ENCODE measurements around the gene KAZN. TPM values are rescaled to one million over a fixed set of nuclear protein-coding genes. Genes with fewer than 3 reads are reported as not detected.

Gene KAZN
- total RNA-seq, 6 experiments from 2014 or later = 13.1 to 22.3 (median 20.7) TPM

DNA sequence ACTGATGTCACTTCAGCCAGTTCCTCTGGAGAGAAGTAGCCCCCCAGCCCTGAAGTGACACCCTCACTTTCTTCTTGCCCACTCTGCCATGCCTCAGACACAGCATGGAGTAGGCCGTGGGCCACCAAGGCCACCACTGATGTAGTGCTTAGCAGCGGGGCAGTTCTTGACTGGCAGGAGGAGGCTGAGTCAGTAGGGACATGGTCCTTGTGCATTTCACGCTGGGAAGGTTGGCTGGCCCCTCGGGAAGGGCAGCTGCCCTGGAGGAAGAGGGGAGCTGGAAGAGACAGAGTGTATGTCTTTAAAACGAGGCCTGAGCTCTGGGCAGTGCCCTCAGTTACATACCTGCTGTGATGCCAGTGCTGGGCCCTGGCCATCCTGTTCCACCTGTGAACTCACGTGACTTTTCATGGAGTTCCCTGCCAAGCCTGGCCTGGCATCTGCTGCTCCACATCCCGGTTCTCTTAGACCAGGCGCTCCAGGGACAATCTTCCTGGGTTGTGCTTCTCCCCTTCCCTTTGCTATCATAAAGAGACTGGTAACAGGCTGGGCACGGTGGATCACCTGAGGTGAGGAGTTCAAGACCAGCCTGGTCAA is 396.5 kb downstream of the KAZN start:
- Mint-ChIP-seq H3K9me3 (no peaks in the 10 kb centered on the region), H3K27ac (peak overlapping the region; percentile 99), H3K36me3 (ENCODE audit: low read depth) (no peaks in the 10 kb centered on the region), H3K27me3 (ENCODE audit: insufficient read depth) (no peaks in the 10 kb centered on the region; the same call in none of the 2 replicates), H3K4me3 (no peak overlapping the region), H3K4me1 (ENCODE audit: low read depth) (peaks cover 42% of the 10 kb centered on the region)
- DNase-seq = no peak
- TF ChIP-seq, protein P1, sequence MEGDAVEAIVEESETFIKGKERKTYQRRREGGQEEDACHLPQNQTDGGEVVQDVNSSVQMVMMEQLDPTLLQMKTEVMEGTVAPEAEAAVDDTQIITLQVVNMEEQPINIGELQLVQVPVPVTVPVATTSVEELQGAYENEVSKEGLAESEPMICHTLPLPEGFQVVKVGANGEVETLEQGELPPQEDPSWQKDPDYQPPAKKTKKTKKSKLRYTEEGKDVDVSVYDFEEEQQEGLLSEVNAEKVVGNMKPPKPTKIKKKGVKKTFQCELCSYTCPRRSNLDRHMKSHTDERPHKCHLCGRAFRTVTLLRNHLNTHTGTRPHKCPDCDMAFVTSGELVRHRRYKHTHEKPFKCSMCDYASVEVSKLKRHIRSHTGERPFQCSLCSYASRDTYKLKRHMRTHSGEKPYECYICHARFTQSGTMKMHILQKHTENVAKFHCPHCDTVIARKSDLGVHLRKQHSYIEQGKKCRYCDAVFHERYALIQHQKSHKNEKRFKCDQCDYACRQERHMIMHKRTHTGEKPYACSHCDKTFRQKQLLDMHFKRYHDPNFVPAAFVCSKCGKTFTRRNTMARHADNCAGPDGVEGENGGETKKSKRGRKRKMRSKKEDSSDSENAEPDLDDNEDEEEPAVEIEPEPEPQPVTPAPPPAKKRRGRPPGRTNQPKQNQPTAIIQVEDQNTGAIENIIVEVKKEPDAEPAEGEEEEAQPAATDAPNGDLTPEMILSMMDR (IDR thresholded peaks at IDR 0.05) = no peak

DNA sequence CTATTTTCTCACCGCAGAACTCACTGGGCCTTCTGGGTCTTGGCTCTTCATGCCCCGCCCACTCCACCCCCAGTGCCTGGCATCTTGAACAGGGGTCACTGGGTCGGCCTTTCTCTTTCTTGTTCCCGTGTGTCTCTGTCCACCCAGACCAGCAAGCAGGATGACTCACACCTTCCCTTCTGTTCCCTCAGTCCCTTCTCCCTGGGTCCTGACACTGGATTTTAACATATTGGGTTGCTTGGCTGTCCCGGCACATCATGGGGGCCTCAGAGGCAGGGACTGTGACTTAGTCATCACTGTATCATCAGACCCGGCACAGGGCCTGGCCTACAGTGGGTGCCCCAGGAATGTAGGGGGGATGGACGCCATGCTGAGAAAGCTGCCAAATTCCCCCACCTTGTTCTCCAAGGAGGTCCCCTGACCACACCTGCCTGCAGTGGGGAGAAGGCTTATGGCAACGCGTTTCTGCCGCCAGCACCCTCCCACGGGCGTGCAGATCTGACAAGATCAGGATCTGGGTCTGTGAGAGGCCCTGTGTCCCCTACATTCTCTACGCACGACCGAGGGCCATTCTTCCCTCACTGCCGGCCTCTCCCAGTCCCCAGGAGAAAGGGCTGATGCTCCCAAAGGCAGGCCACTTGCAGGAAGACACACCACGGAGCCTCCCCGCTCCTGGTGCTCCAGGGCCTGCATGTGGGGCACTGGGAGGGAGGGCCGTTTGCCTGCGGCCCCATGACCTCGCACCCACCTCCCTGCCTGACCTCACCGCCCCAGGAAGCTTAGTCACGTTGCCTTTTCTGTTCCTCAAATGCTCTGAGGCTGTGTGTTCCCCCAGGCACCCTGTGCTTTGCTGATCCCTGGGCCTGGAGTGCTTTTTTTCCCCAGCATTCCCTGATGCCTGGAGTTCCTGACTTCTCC is 397.9 kb downstream of the KAZN start:
- Mint-ChIP-seq H3K4me1 (ENCODE audit: low read depth) (peaks cover 44% of the 10 kb centered on the region), H3K27me3 (ENCODE audit: insufficient read depth) (no peaks in the 10 kb centered on the region; the same call in none of the 2 replicates), H3K9me3 (no peaks in the 10 kb centered on the region), H3K36me3 (ENCODE audit: low read depth) (no peaks in the 10 kb centered on the region), H3K27ac (peak overlapping the region; percentile 99), H3K4me3 (peak overlapping the region; percentile 83)
- TF ChIP-seq, protein P1 (IDR thresholded peaks at IDR 0.05) = no peak
- DNase-seq = peak; percentile 86

DNA sequence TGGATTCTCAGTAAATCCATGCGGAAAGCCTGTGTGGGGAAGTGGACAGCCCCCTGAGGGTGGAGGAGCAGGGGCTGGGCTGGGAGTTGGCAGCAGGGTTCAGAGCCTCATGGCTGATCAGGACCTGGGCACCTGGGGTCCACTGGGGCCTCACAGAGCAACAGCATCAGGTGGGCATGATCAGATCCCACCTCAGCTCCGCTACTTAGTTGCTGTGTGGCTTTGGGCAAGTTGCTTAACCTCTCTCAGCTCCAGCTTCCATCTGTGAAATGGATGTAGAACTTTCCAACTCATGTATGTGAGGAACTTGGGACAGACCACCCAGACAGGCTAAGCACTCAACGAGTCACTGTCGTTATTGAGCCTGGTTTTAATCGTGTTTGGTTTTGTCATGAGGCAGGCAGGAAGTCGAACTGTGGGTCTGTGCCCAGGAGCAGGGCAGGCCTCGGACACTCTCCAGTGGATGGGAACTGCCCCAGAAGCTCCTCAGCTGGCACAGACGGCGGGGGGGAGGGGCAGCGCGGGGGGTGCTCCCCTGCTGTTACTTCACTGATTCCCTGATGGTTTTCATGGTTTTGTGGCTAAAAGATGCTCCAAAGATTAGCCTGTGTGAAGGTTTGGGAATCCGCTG is 399.3 kb downstream of the KAZN start:
- Mint-ChIP-seq H3K4me3 (peak overlapping the region; percentile 83; the same call in 1 of the 2 replicates), H3K27me3 (ENCODE audit: insufficient read depth) (no peaks in the 10 kb centered on the region; the same call in 1 of the 2 replicates), H3K9me3 (no peaks in the 10 kb centered on the region), H3K4me1 (ENCODE audit: low read depth) (peaks cover 44% of the 10 kb centered on the region), H3K36me3 (ENCODE audit: low read depth) (no peaks in the 10 kb centered on the region), H3K27ac (peak overlapping the region; percentile 99)
- DNase-seq = no peak
- TF ChIP-seq, protein P1 (IDR thresholded peaks at IDR 0.05) = no peak

DNA sequence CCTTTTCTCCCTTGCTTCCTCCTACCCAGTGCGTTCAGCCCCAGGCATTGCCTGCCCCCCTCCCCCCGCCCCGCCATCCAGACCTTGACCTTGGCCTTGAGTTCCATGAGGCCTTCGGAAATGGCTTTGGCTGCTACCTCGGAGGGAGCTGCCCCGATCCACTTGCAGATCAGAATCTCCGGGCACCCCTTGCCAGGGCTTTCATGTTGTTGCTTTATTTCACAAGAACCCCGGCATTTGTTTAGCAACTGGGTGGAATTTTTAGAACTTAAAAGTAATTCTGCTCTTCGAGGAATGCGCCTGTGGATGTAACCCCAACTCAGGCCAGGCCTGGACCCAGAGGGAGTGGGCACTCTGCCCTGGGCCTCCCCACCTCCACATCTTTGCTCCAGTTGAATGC is 401.0 kb downstream of the KAZN start:
- no peak overlapping the region for H3K4me3 Mint-ChIP-seq
- H3K27ac Mint-ChIP-seq = no peak overlapping the region
- TF ChIP-seq, protein P1 (IDR thresholded peaks at IDR 0.05) = no peak
- no peaks in the 10 kb centered on the region for H3K9me3 Mint-ChIP-seq
- DNase-seq = no peak
- H3K27me3 Mint-ChIP-seq (ENCODE audit: insufficient read depth) = no peaks in the 10 kb centered on the region; the same call in 1 of the 2 replicates
- H3K4me1 Mint-ChIP-seq (ENCODE audit: low read depth) = peaks cover 44% of the 10 kb centered on the region
- no peaks in the 10 kb centered on the region for H3K36me3 Mint-ChIP-seq (ENCODE audit: low read depth)

DNA sequence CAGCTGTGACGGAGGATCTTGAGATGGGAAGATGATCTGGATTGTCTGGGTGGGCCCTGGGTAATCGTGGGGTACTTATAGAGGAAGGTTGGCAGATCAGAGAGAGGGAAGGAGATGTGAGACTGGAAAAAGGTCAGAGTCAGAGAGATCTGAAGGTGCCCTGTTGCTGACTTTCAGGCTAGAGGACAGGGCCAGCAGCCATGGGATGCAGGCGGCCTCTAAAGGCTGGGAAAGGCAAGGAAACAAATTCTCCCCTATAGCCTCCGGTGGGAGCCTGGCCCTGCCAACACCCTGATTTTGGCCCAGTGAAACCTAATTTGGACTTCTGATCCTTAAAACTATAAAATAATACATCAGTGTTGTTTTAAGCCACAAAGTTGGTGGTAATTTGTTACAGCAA is 401.5 kb downstream of the KAZN start:
- Mint-ChIP-seq H3K4me1 (ENCODE audit: low read depth) (peaks cover 38% of the 10 kb centered on the region), H3K36me3 (ENCODE audit: low read depth) (no peaks in the 10 kb centered on the region), H3K27ac (no peak overlapping the region), H3K27me3 (ENCODE audit: insufficient read depth) (no peaks in the 10 kb centered on the region; the same call in 1 of the 2 replicates), H3K9me3 (no peaks in the 10 kb centered on the region), H3K4me3 (no peak overlapping the region)
- TF ChIP-seq, protein P1 (IDR thresholded peaks at IDR 0.05) = no peak
- no peak for DNase-seq

All from HFFc6 (cell line).